ENCODE results near the gene ERAL1.
A peak's percentile ranks its signal among the peaks of the same experiment; 100 is the strongest.
"Not testable (repeated sequence)": the region's sequence is repeated elsewhere in the genome, so short reads cannot be mapped to it uniquely, and the experiment has no call there.

Gene ERAL1

GRCh38 chr17:28827672-28828071, 27.1 kb upstream of the ERAL1 start:
- ATAC-seq (ENCODE audit: low read depth) (no peak), DNase-seq (ENCODE audit: low spot score) (no peak)
- Histone ChIP-seq H3K4me1 (ENCODE audit: insufficient read depth, poor library complexity, severe bottlenecking) (no peaks in the 10 kb centered on the region), H3K9me3 (ENCODE audit: severe bottlenecking) (no peaks in the 10 kb centered on the region), H3K27ac (ENCODE audit: poor library complexity, severe bottlenecking) (no peak overlapping the region), H3K27me3 (ENCODE audit: insufficient read depth, poor library complexity, severe bottlenecking) (no peaks in the 10 kb centered on the region), H3K4me3 (ENCODE audit: severe bottlenecking) (no peak overlapping the region), H3K36me3 (ENCODE audit: low read depth) (peaks cover 5% of the 10 kb centered on the region; the same call in 1 of the 2 replicates)
- no peak for TF ChIP-seq CTCF (IDR thresholded peaks at IDR 0.05; ENCODE audit: poor library complexity, severe bottlenecking)

DNA sequence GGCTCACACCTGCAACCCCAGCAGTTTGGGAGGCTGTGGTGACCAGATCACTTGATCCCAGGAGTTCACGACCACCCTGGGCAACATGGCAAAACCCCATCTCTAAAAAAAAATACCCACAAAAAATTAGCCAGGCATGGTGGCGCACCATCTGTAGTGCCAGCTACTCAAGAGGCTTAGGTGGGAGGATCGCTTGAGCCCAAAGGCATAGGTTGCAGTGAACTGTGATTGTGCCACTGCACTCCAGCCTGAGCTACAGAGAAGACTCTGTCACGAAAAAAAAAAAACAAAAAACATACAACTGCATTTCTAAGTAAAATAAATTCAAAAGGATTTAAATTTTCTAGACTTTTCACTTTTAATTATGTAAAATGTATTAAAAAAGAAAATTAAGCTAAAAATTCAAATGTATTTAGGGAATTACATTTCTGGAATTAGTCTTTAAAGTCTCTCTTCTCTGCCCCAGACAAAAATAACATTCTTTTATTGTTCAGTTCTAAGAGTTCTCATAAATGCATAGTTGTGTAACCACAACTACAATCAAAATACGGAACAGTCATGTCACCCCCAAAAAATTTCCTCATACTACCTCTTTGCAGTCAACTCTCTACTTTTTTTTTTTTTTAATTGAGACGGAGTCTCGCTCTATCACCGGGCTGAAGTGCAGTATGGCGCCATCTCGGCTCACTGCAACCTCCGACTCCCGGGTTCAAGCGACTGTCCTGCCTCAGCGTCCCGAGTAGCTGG, 26.3 kb upstream of the ERAL1 start:
- no peak overlapping the region for H3K4me3 ChIP-seq (ENCODE audit: severe bottlenecking)
- H3K4me1 ChIP-seq (ENCODE audit: insufficient read depth, poor library complexity, severe bottlenecking) = no peaks in the 10 kb centered on the region
- ATAC-seq (ENCODE audit: low read depth) (no peak), DNase-seq (ENCODE audit: low spot score) (peak; percentile 7)
- no peak overlapping the region for H3K27ac ChIP-seq (ENCODE audit: poor library complexity, severe bottlenecking)
- peaks cover 5% of the 10 kb centered on the region; the same call in 1 of the 2 replicates for H3K36me3 ChIP-seq (ENCODE audit: low read depth)
- H3K9me3 ChIP-seq (ENCODE audit: severe bottlenecking) = no peaks in the 10 kb centered on the region
- no peak for TF ChIP-seq CTCF (IDR thresholded peaks at IDR 0.05; ENCODE audit: poor library complexity, severe bottlenecking)
- H3K27me3 ChIP-seq (ENCODE audit: insufficient read depth, poor library complexity, severe bottlenecking) = no peaks in the 10 kb centered on the region

- H3K27me3 ChIP-seq (ENCODE audit: insufficient read depth, poor library complexity, severe bottlenecking) = no peaks in the 10 kb centered on the region
- DNase-seq (ENCODE audit: low spot score) (no peak), ATAC-seq (ENCODE audit: low read depth) (no peak)
- H3K27ac ChIP-seq (ENCODE audit: poor library complexity, severe bottlenecking) = no peak overlapping the region
- peaks cover 13% of the 10 kb centered on the region for H3K36me3 ChIP-seq (ENCODE audit: low read depth)
- TF ChIP-seq CTCF (IDR thresholded peaks at IDR 0.05; ENCODE audit: poor library complexity, severe bottlenecking) = no peak
- H3K4me3 ChIP-seq (ENCODE audit: severe bottlenecking) = no peak overlapping the region
- H3K4me1 ChIP-seq (ENCODE audit: insufficient read depth, poor library complexity, severe bottlenecking) = no peaks in the 10 kb centered on the region
- no peaks in the 10 kb centered on the region for H3K9me3 ChIP-seq (ENCODE audit: severe bottlenecking)
These were observed 20.4 kb upstream of the ERAL1 start for GRCh38 chr17:28834420-28834819.

- H3K4me3 ChIP-seq (ENCODE audit: severe bottlenecking); H3K4me1 ChIP-seq (ENCODE audit: insufficient read depth, poor library complexity, severe bottlenecking); H3K27ac ChIP-seq (ENCODE audit: poor library complexity, severe bottlenecking); ATAC-seq (ENCODE audit: low read depth); H3K27me3 ChIP-seq (ENCODE audit: insufficient read depth, poor library complexity, severe bottlenecking); H3K9me3 ChIP-seq (ENCODE audit: severe bottlenecking); DNase-seq (ENCODE audit: low spot score): not testable (repeated sequence)
- H3K36me3 ChIP-seq (ENCODE audit: low read depth) = peaks cover 18% of the 10 kb centered on the region
These were observed 18.3 kb upstream of the ERAL1 start for GRCh38 chr17:28836541-28836940.

GRCh38 chr17:28839221-28839620, 15.6 kb upstream of the ERAL1 start:
- Histone ChIP-seq H3K27ac (ENCODE audit: poor library complexity, severe bottlenecking) (no peak overlapping the region), H3K4me1 (ENCODE audit: insufficient read depth, poor library complexity, severe bottlenecking) (no peaks in the 10 kb centered on the region)

More at GRCh38 chr17:28839221-28839620, 15.6 kb upstream of the ERAL1 start:
- no peaks in the 10 kb centered on the region for H3K9me3 ChIP-seq (ENCODE audit: severe bottlenecking)
- TF ChIP-seq CTCF (IDR thresholded peaks at IDR 0.05; ENCODE audit: poor library complexity, severe bottlenecking) = no peak
- DNase-seq (ENCODE audit: low spot score) (no peak), ATAC-seq (ENCODE audit: low read depth) (no peak)
- H3K36me3 ChIP-seq (ENCODE audit: low read depth) = peaks cover 14% of the 10 kb centered on the region
- H3K4me3 ChIP-seq (ENCODE audit: severe bottlenecking) = no peak overlapping the region
- H3K27me3 ChIP-seq (ENCODE audit: insufficient read depth, poor library complexity, severe bottlenecking) = no peaks in the 10 kb centered on the region
